Colonic mucosa (tissue), 4 donors: ENCODE results near the gene GCK. TPM values are rescaled to one million over a fixed set of nuclear protein-coding genes. Genes with fewer than 3 reads are reported as not detected.

Source experiments
- DNase-seq: peaks from one replicate; pipeline ENCODE4 v3.0.0-alpha.2; 2020
- H3K27ac ChIP-seq: fragments of 200-600 bp; one replicate; pipeline ENCODE4 v1.8.0; 2021
- H3K27me3 ChIP-seq: fragments of 200-600 bp; one replicate; pipeline ENCODE4 v1.8.0; 2021
- H3K36me3 ChIP-seq: fragments of 200-600 bp; one replicate; pipeline ENCODE4 v1.8.0; 2021
- H3K4me1 ChIP-seq: fragments of 200-600 bp; one replicate; pipeline ENCODE4 v1.8.0; 2021; ENCODE audit warnings: mild to moderate bottlenecking
- H3K4me3 ChIP-seq: fragments of 200-600 bp; one replicate; pipeline ENCODE4 v1.8.0; 2021
- H3K9ac ChIP-seq, 2 donors: one replicate each; pipeline ENCODE4 v1.7.0; 2013; ENCODE audit warnings: control low read depth in 2 of 2, low read depth in 2 of 2, low read length in 2 of 2
- H3K9me3 ChIP-seq: fragments of 200-600 bp; one replicate; pipeline ENCODE4 v1.8.0; 2021
- intact Hi-C: fragments of 100-400 bp; cut with DNase I; formaldehyde crosslinking; loops from one replicate; pipeline ENCODE4 v1.14.1; 2022
- total RNA-seq, 2 donors: library from RNA; stranded (reverse); fragmentation: NEBNext Ultra II Directional in 1 of 2; extraction: Animal tissue kit (Norgen Biotek cat#: 25700) in 1 of 2; gene quantifications; one replicate each; pipeline ENCODE4 v1.2.1, GENCODE V29; 2021
- TF ChIP-seq, protein P1 (sequence below): fragments of 200-600 bp; IDR thresholded peaks from one replicate; pipeline ENCODE4 v1.8.0; 2022; ENCODE audit warnings: antibody characterized with exemption, mild to moderate bottlenecking
- donor health status: healthy.
- donor health status: DM: no; HTN: no; CAD: no.
- donor health status: DM: no; HTN: no; CAD: no.

GCK gene
- total RNA-seq, 2 donors from 2014 or later, result 0.17 to 0.19 TPM

GRCh38 chr7:44107116-44107960, 81.9 kb downstream of the GCK start:
- no peak overlapping the region for H3K4me3 ChIP-seq
- peak overlapping the region in 1 of 2 donors; percentile 12 for H3K9ac ChIP-seq
- TF ChIP-seq, protein P1, sequence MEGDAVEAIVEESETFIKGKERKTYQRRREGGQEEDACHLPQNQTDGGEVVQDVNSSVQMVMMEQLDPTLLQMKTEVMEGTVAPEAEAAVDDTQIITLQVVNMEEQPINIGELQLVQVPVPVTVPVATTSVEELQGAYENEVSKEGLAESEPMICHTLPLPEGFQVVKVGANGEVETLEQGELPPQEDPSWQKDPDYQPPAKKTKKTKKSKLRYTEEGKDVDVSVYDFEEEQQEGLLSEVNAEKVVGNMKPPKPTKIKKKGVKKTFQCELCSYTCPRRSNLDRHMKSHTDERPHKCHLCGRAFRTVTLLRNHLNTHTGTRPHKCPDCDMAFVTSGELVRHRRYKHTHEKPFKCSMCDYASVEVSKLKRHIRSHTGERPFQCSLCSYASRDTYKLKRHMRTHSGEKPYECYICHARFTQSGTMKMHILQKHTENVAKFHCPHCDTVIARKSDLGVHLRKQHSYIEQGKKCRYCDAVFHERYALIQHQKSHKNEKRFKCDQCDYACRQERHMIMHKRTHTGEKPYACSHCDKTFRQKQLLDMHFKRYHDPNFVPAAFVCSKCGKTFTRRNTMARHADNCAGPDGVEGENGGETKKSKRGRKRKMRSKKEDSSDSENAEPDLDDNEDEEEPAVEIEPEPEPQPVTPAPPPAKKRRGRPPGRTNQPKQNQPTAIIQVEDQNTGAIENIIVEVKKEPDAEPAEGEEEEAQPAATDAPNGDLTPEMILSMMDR, result no peak
- no peak overlapping the region for H3K27ac ChIP-seq
- no peaks in the 10 kb centered on the region for H3K9me3 ChIP-seq
- DNase-seq, result no peak
- intact Hi-C loops, result no loop called here
- H3K36me3 ChIP-seq, result no peaks in the 10 kb centered on the region
- H3K27me3 ChIP-seq, result peaks cover 11% of the 10 kb centered on the region
- no peaks in the 10 kb centered on the region for H3K4me1 ChIP-seq

DNA sequence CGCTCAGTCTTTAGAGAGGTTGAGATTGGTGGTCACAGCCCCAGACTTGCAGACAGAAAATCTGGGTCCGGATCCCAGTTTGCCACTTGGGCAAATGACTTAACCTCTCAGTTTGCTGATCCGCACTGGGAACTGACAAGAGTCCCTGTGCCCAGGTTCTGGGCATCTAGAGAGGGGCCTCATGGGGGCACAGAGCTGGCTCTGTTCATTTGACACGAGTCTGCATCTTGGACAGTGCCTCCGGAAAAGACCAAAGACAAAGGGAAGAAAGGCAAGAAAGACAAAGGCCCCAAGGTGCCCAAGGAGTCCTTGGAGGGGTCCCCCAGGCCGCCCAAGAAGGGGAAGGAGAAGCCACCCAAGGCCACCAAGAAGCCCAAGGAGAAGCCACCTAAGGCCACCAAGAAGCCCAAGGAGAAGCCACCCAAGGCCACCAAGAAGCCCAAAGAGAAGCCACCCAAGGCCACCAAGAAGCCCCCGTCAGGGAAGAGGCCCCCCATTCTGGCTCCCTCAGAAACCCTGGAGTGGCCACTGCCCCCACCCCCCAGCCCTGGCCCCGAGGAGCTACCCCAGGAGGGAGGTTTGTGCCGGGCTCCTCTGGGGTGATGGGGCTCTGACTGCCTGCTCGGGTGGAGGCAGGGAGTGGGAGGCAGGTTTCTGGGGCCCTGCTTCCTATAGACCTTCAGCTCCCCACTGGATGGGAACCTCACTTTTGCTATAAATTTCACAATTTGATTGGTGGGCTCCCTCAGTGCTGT, 82.8 kb downstream of the GCK start:
- Histone ChIP-seq H3K9me3 (no peaks in the 10 kb centered on the region), H3K4me1 (no peaks in the 10 kb centered on the region), H3K36me3 (no peaks in the 10 kb centered on the region), H3K27me3 (peaks cover 11% of the 10 kb centered on the region), H3K27ac (peak overlapping the region; percentile 7), H3K9ac (no peak overlapping the region), H3K4me3 (no peak overlapping the region)
- DNase-seq, result no peak
- intact Hi-C loops, result no loop called here
- TF ChIP-seq, protein P1, result no peak

- no peak for DNase-seq
- intact Hi-C loops, result no loop called here
- no peaks in the 10 kb centered on the region for H3K4me1 ChIP-seq
- peak overlapping the region; percentile 7 for H3K27ac ChIP-seq
- H3K4me3 ChIP-seq, result peak overlapping the region; percentile 38
- H3K9ac ChIP-seq, result peak overlapping the region; percentile 23 to 50
- TF ChIP-seq, protein P1, result no peak
- peaks cover 11% of the 10 kb centered on the region for H3K27me3 ChIP-seq
- no peaks in the 10 kb centered on the region for H3K36me3 ChIP-seq
- H3K9me3 ChIP-seq, result no peaks in the 10 kb centered on the region
These were observed 83.4 kb downstream of the GCK start for GRCh38 chr7:44105832-44106231.

DNA sequence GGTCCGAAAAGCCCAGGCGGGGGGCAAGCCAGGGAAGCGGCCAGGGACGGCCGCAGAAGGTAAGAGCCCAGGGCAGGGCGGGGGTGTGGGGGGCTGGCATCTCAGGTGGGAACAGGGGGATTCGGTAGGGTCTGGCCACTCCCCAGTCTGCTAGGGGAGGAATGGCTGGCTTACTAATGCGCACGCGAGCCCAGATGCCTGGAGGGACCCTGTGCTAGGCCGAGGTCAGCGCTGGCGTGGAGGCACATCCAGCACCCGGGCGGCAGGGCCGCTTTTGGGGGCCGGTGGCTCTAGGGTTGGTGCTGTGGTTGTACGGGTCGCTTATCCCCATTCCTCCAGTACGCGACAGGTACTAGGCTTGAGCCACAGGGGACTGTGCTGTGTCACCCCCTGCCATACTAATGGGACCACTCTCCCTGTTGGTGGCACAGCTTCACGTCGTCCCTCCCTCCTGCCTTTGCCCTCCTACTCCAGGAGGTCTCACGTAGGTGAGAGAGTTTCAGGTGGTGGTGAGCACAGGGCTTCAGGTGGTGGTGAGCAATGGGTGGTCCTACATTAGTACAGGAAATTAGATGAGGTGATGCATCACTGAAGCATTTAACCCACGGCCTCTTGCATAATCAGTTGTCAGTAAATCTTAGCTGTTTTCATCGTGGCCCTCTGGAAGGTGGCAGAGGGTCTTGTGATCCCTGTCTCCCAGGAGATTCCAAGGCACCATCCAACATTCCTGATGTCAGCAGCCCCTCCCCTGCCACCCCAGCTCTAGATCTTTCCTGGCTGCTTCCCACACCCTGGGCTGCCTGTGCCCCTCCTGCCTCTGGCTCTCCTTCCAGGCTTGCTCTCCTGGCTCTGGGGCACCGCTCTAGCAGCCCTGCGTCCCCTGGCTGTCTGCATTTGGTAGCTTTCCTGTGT, 84.1 kb downstream of the GCK start:
- TF ChIP-seq, protein P1, result no peak
- peak overlapping the region; percentile 61 for H3K27ac ChIP-seq
- H3K27me3 ChIP-seq, result peaks cover 11% of the 10 kb centered on the region
- no peaks in the 10 kb centered on the region for H3K36me3 ChIP-seq
- DNase-seq, result no peak
- no peaks in the 10 kb centered on the region for H3K4me1 ChIP-seq
- peak overlapping the region; percentile 38 for H3K4me3 ChIP-seq
- intact Hi-C loops, result no loop called here
- peak overlapping the region; percentile 59 to 63 for H3K9ac ChIP-seq
- no peaks in the 10 kb centered on the region for H3K9me3 ChIP-seq
